SJCRH30 (cell line): ENCODE measurements around the gene MUSTN1. TPM values are rescaled to one million over a fixed set of nuclear protein-coding genes. Genes with fewer than 3 reads are reported as not detected.

ENCODE experiments used
- DNase-seq, 2 experiments: peaks; one replicate each; pipeline ENCODE4 v3.0.0-alpha.2; 2015 to 2020
- H3K27ac ChIP-seq: fragments of 250-450 bp; sonication (Bioruptor Pico); 2 replicates; pipeline ENCODE4 v1.5.1; 2020; ENCODE audit warnings: mild to moderate bottlenecking, moderate library complexity
- H3K27me3 ChIP-seq: fragments of 250-450 bp; sonication (Bioruptor Pico); 2 replicates; pipeline ENCODE4 v1.5.1; 2020; ENCODE audit warnings: mild to moderate bottlenecking, moderate library complexity
- H3K36me3 ChIP-seq: fragments of 250-450 bp; sonication (Bioruptor Pico); 2 replicates; pipeline ENCODE4 v1.5.1; 2020; ENCODE audit warnings: mild to moderate bottlenecking, moderate library complexity
- H3K4me1 ChIP-seq: fragments of 250-450 bp; sonication (Bioruptor Pico); 2 replicates; pipeline ENCODE4 v1.5.1; 2020; ENCODE audit warnings: mild to moderate bottlenecking, moderate library complexity
- H3K4me3 ChIP-seq: fragments of 250-450 bp; sonication (Bioruptor Pico); 2 replicates; pipeline ENCODE4 v1.5.1; 2020; ENCODE audit warnings: mild to moderate bottlenecking, moderate library complexity
- H3K9me3 ChIP-seq: fragments of 250-450 bp; sonication (Bioruptor Pico); replicated peaks from 2 replicates; pipeline ENCODE4 v1.5.1; 2020; ENCODE audit warnings: mild to moderate bottlenecking, moderate library complexity
- total RNA-seq: library from RNA; depleted of rRNA; stranded (reverse); fragments of >200 nt; shearing (Covaris generic); gene quantifications from 2 replicates; pipeline ENCODE4 v1.2.3, GENCODE V29; 2014

Gene MUSTN1
- total RNA-seq, 1 experiment from 2014 or later, result 35.7 TPM

DNA sequence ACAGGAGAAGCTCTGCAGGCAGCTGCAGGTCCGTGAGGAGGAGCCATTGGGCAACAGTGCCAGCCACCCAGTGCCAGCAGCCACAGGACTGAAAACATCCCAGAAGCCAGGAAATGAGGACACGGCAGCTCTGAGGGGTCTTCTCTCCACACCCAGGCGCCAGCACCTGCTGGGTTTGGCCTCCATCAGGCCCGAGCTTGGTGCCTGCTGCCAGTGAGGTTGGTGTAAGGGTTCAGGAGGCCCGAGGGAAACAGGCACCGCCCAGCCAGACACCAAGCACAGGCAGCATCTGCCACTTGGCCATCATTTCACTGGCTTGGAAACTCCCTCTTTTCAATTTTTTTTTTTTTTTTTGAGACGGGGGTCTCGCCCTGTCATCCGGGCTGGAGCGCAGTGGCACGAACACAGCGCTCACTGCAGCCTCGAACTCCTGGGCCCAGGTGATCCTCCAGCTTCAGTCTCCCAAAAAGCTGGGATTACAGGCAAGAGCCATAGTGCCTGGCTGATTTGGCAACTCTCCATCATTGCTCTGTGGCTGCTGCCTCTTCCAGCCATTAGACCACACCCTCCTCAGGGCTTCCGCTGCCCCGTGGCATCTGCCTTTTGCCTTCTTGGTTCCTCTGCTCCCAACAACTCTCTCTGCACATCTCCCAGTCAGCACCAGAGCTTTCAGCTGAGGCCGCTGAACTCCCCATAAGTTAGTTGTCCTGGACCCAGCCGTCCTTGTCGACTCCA is 41.7 kb downstream of the MUSTN1 start:
- Histone ChIP-seq H3K27ac (no peak overlapping the region), H3K36me3 (no peaks in the 10 kb centered on the region), H3K4me3 (no peak overlapping the region), H3K9me3 (no peaks in the 10 kb centered on the region), H3K27me3 (no peaks in the 10 kb centered on the region), H3K4me1 (no peaks in the 10 kb centered on the region)
- DNase-seq, result peak; percentile 44 to 58

DNA sequence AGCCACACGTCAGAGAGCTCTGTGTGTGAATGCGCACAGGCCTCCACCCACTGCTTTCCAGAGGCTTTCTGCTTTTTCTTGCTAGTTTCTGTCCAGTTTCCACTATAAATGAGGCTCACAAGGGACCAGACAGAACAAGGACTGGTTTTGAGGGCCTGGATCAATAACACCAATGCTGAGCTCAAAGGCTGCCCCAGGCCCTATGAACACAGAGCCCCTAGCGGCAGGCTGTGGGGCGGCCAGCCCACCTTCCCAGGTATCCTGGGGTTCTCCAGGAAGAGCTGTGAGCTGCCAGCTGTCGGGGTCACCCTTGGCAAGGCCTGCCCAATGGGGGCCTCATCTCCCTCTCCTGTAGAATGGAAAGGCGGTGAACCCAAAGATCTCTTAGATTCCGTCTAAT is 42.4 kb downstream of the MUSTN1 start:
- no peaks in the 10 kb centered on the region for H3K9me3 ChIP-seq
- no peaks in the 10 kb centered on the region for H3K27me3 ChIP-seq
- no peak overlapping the region for H3K27ac ChIP-seq
- H3K36me3 ChIP-seq, result no peaks in the 10 kb centered on the region
- H3K4me1 ChIP-seq, result no peaks in the 10 kb centered on the region
- no peak for DNase-seq
- H3K4me3 ChIP-seq, result no peak overlapping the region

DNA sequence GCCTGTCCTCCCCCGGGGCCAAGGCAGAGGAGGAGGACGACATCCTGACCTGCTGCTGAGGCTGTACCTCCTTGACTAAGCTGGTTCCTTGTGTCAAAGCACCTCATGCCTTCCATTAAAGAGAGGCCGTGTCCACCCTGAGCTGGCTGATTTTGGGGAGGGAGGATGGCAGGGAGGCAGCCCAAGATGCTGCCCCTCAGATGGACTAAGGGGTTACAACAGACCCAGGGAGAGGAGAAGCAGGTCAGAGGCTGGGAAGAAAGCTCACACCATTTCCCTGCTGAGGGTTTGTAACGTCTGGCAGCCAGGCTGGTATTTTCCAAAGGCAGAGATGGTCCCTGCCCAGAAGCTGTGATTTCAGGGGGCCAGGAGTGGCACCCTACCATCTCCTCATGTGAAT is 42.9 kb downstream of the MUSTN1 start:
- H3K4me3 ChIP-seq, result no peak overlapping the region
- H3K4me1 ChIP-seq, result no peaks in the 10 kb centered on the region
- H3K36me3 ChIP-seq, result no peaks in the 10 kb centered on the region
- no peak for DNase-seq
- H3K27ac ChIP-seq, result no peak overlapping the region
- no peaks in the 10 kb centered on the region for H3K9me3 ChIP-seq
- H3K27me3 ChIP-seq, result no peaks in the 10 kb centered on the region

DNA sequence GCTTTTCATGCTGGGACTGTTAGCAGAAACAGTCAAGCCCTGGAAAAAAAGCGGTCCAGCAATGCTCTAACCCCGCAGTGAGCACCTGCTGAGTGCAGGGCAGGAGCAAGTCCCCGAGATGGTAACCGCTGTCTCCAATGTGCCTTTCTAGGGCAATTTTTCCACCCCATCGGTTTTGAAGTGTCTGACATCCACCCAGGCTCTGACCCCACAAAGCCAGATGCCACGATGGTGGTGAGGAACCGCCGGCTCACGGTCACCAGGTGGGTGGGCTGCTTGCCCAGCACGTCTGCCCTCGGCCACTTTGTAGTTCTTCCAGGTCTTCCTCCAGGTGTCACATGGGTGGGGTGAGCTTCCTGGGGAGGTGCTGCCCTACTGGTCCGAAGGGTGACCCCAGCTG is 43.5 kb downstream of the MUSTN1 start:
- no peak for DNase-seq
- Histone ChIP-seq H3K4me3 (no peak overlapping the region), H3K36me3 (no peaks in the 10 kb centered on the region), H3K4me1 (no peaks in the 10 kb centered on the region), H3K27me3 (no peaks in the 10 kb centered on the region), H3K9me3 (no peaks in the 10 kb centered on the region), H3K27ac (no peak overlapping the region)

DNA sequence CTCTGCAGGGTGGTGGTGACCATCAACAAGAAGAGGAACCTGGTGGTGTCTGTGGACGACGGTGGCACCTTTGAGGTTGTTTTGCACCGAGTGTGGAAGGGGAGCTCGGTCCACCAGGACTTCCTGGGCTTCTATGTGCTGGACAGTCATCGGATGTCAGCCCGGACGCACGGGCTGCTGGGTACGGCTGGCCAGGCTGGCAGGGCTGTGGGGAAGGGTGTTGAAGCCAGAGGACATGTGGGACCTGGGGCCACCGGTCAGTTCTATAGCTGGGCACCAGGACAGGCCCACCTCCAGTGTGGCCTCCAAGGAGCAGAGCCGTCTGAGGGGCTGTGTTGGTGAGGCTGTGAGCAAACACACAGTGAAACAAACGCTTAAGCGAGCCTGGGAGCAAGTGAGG is 44.1 kb downstream of the MUSTN1 start:
- DNase-seq, result no peak
- H3K4me1 ChIP-seq, result no peaks in the 10 kb centered on the region
- no peaks in the 10 kb centered on the region for H3K9me3 ChIP-seq
- no peak overlapping the region for H3K27ac ChIP-seq
- no peak overlapping the region for H3K4me3 ChIP-seq
- H3K27me3 ChIP-seq, result no peaks in the 10 kb centered on the region
- H3K36me3 ChIP-seq, result no peaks in the 10 kb centered on the region

DNA sequence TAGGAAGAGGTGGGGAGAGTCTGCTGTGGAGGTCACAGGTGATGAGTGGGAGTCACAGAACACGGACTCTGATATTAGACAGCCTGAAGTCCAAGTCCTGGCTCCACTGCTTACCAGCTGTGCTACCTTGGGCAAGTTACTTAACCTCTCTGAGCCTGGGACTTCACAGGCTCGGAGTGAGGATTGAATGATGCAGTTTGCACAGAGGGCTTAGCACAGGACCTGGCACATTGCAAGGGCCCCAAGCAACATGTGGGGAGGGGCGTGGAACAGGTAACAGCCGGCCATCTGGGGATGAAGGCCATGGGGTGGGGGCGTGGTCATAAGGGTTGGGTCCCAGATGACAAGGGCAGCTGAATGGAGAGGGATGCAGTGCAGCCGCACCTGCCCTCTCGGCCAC is 44.5 kb downstream of the MUSTN1 start:
- Histone ChIP-seq H3K4me3 (no peak overlapping the region), H3K27ac (no peak overlapping the region), H3K36me3 (no peaks in the 10 kb centered on the region), H3K27me3 (no peaks in the 10 kb centered on the region), H3K9me3 (no peaks in the 10 kb centered on the region), H3K4me1 (no peaks in the 10 kb centered on the region)
- no peak for DNase-seq

DNA sequence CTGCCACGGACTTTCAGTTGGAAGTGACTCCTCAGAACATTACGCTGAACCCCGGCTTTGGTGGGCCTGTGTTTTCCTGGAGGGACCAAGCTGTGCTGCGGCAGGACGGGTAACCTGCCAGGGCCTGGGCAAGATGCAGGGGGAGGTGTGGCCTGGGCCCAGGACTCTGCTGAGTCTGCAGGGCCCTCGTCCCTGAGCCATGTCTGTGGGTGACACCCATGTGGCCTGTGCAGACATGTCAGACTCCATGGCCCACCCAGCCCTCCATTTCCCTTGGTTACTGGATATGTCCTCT is 45.1 kb downstream of the MUSTN1 start:
- no peak for DNase-seq
- Histone ChIP-seq H3K9me3 (no peaks in the 10 kb centered on the region), H3K27ac (no peak overlapping the region), H3K27me3 (no peaks in the 10 kb centered on the region), H3K4me3 (no peak overlapping the region), H3K4me1 (no peaks in the 10 kb centered on the region), H3K36me3 (no peaks in the 10 kb centered on the region)

DNA sequence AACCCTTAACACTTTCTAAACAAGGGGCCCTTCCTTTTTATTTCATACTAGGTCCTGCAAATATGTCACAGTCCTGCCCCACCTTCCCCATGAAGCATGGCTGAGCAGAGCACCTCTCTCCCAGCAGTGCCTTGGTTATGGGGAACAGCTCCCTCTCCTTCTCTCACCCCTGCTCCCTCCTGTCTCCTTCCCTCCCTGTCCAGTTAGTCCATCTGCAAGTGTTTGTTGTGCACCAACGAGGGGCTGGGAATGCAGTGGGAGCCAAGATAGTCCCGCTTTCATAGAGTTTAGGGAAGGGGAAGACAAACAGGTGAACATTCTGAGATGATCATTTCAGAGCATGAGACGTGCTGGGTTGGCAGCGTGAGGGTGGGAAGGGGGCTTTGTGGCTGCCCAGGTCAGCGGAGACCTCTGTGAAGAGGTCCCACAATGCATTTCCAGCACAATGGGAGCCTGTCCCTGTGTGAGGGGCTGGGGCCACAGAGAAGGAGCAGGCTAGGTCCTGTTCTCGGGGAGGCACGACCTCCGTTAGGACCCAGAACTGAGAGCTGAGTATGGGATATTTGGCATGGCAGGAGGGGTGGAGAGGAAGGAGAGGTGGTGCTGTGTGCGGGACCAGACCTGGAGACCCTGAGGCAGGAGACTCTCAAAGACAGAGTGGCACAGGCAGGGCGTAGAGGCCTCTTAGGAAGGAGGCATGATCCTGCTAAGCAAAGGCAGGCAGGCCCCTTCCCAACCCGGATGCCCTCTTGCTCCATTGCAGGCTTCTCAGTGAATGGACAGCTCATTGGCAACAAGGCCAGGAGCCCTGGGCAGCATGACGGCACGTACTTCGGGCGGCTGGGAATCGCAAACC is 45.7 kb downstream of the MUSTN1 start:
- H3K4me1 ChIP-seq, result no peaks in the 10 kb centered on the region
- H3K9me3 ChIP-seq, result no peaks in the 10 kb centered on the region
- no peaks in the 10 kb centered on the region for H3K36me3 ChIP-seq
- H3K27me3 ChIP-seq, result no peaks in the 10 kb centered on the region
- H3K27ac ChIP-seq, result no peak overlapping the region
- no peak overlapping the region for H3K4me3 ChIP-seq
- no peak for DNase-seq

DNA sequence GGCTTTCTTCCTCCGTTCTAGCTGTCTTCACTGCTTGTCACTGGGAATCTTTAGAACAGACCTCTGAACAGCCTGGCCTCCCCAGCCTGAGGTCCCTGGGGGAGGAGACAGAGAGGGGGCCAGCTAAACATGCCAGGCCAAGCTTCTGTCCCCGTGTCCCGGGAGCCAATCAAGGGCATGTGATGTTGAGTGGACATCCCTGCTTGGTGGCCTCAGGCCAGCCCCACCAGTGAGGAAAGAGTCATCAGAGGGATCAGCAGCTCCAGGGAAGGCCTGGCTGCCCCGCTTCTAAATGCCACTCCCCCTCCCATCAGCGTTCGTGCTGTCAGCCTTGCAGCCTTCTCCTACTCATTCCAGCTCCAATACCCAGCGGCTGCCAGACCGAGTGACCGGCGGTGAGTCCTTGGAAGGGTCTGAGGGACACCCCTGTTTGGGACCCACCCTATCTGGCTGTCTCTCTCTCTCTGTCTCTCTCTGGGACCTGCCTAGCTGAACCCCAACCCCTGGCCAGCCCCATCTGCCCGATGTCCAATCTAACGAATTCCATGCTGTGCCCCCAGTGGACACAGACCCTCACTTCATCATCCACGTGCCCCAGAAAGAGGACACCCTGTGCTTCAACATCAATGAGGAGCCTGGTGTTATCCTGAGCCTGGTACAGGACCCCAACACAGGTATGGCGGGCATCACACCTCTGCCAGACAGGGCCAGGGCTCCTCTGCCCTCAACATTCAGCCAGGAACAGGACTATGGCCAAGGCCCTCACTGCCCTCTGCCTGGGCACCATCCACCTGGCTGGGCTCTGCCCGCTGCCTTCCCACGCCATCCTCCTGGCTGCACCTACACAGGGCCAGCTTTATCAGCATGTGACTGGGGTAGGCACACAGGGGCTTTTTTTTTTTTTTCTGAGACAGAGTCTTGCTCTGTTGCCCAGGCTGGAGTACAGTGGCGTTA is 46.9 kb downstream of the MUSTN1 start:
- no peaks in the 10 kb centered on the region for H3K27me3 ChIP-seq
- no peak overlapping the region for H3K4me3 ChIP-seq
- no peak for DNase-seq
- no peaks in the 10 kb centered on the region for H3K4me1 ChIP-seq
- no peaks in the 10 kb centered on the region for H3K36me3 ChIP-seq
- H3K9me3 ChIP-seq, result no peaks in the 10 kb centered on the region
- no peak overlapping the region for H3K27ac ChIP-seq

DNA sequence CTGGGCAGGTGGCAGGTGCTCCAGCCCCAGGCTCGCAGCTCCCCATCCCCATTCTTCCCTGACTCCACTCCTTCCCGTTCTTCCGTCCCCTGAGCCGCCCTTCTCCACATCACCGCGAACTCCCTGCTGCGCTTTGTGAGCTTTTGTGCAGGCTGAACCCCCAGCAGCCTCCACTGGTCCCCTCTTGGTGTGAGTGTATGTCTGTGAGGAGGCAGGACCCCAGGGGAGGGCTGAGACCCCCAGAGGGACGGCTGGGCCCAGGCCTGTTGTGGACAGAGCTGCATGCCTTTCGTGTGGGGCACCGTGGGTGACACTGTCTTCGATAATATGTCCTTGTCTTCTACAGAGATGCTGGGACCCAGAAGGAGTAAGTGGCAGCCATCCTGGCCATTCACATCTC is 47.6 kb downstream of the MUSTN1 start:
- Histone ChIP-seq H3K27me3 (no peaks in the 10 kb centered on the region), H3K27ac (no peak overlapping the region), H3K36me3 (no peaks in the 10 kb centered on the region), H3K4me1 (no peaks in the 10 kb centered on the region), H3K4me3 (no peak overlapping the region), H3K9me3 (no peaks in the 10 kb centered on the region)
- DNase-seq, result no peak

DNA sequence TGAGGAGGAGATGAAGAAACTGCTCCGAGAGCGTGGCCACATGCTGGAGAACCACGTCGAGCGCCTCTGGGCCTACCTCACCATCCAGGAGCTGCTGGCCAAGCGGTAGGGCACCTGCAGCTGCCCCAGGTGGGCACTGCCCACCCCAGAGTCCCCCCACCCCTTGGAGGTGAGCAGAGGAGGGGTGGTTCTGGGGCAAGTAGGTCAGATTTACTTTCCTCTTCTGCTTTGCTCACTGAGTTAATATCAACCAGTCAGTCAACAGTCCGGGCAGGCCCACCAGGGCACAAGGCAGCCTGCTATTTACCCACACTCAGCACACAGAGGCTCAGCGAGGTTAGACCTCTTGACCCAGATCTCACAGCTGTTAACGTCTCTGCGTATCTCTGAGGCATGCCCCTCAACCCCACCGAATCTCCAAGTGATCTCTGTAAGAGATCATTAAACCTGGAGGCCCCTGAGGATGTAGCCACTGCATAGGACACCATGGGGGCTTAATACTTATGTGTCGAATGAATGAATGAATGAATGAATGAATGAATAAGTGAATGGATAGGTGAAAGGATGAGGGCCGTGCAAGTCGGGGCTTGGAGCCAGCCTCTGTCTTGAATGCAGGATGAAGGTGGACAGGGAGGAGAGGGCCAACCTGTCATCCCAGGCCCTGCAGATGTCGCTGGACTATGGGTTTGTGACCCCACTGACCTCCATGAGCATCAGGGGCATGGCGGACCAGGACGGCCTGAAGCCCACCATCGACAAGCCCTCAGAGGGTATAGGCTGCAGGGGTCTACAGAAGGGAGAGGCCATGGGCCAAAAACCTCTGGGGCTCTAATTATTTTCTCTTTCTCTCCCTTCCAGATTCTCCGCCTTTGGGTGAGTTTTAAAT is 48.2 kb downstream of the MUSTN1 start:
- DNase-seq, result no peak
- Histone ChIP-seq H3K36me3 (no peaks in the 10 kb centered on the region), H3K9me3 (no peaks in the 10 kb centered on the region), H3K27ac (no peak overlapping the region), H3K4me1 (no peaks in the 10 kb centered on the region), H3K27me3 (no peaks in the 10 kb centered on the region), H3K4me3 (no peak overlapping the region)

DNA sequence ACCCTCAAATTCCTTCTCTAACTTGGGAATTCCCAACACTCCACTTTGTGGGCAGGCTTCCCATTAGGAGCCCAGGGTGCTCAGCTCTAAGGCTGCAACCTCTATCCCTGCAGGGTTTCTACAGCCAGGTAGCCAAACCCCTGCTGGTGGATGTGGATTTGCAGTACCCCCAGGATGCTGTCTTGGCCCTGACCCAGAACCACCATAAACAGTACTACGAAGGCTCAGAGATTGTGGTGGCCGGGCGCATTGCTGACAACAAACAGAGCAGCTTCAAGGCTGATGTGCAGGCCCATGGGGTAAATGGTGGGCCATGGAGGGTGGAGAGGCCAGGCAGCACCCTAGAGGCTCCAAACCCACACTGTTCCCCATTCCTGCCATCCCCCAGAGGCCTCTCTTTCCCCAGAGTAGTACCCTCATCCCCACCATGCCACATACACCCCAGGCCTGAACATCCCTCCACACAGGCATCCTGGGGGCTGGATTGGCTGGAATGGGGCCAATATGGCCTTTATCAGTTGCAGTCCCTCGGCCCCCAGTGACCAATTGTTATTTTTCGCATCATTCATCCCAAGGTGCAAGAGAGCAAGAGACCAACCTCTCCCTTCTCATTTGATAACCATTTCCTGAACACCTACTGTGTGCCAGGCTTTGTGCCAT is 49.8 kb downstream of the MUSTN1 start:
- Histone ChIP-seq H3K36me3 (no peaks in the 10 kb centered on the region), H3K27ac (no peak overlapping the region), H3K4me3 (no peak overlapping the region), H3K27me3 (no peaks in the 10 kb centered on the region), H3K4me1 (no peaks in the 10 kb centered on the region), H3K9me3 (no peaks in the 10 kb centered on the region)
- no peak for DNase-seq

DNA sequence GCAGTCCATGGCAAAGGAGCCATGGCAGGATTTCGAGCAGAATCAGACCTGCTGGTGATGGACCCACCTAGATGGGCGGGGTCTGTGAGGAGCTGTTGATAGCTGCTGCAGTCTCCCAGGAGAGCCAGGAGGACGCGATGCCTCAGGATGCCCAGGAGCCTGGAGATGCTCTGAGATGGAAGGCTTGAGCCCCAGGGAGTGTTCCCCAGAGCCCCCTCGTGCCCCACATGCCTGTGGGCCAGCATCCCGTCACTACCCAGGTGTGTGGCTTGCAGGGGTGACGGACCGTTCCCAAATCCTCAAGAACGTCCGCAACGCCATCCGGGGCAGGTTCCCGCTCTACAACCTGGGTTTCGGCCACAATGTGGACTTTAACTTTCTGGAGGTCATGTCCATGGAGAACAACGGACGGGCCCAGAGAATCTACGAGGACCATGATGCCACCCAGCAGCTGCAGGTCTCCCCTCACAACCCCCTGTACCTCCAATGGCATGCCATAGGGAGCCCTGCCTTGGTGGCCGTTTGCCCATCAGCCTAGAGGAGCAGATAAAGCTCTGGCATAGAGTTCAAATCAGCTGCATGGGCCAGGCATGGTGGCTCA is 50.7 kb downstream of the MUSTN1 start:
- Histone ChIP-seq H3K9me3 (no peaks in the 10 kb centered on the region), H3K36me3 (no peaks in the 10 kb centered on the region), H3K27me3 (no peaks in the 10 kb centered on the region), H3K4me1 (no peaks in the 10 kb centered on the region), H3K4me3 (no peak overlapping the region), H3K27ac (no peak overlapping the region)
- DNase-seq, result no peak

DNA sequence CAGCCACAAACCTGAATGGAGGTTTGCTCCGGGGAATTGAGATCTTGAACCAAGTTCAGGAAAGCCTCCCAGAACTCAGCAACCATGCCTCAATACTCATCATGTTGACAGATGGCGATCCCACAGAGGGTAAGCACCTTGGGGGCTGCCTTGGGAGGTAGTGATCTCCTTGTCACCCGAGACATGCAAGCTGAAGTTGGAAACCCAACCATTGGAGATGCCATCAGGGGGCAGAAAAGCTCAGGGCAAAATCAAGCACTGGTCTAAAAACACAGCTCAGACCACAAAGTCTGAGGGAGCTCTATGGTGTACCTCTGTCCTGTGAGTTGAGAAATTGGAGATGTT is 51.6 kb downstream of the MUSTN1 start:
- no peak for DNase-seq
- Histone ChIP-seq H3K27me3 (no peaks in the 10 kb centered on the region), H3K27ac (no peak overlapping the region), H3K4me1 (no peaks in the 10 kb centered on the region), H3K9me3 (no peaks in the 10 kb centered on the region), H3K36me3 (no peaks in the 10 kb centered on the region), H3K4me3 (no peak overlapping the region)
